Stomach (tissue), 9 donors: ENCODE results near the gene SEMA4G. TPM values are rescaled to one million over a fixed set of nuclear protein-coding genes. Genes with fewer than 3 reads are reported as not detected.

Experiments used
- DNase-seq, 2 donors: peaks; one replicate each; pipeline versions ENCODE4 v3.0.0 to v3.0.0-alpha.2; 2013 to 2019
- H3K27ac ChIP-seq, 5 donors: fragments of 200-600 bp in 4 of 5; sonication (generic) in 4 of 5; one replicate each; pipeline ENCODE4 v1.5.1; 2013 to 2019; ENCODE audit warnings: mild to moderate bottlenecking in 1 of 5, moderate library complexity in 1 of 5
- H3K27me3 ChIP-seq, 3 donors: fragments of 200-600 bp; sonication (generic); one replicate each; pipeline ENCODE4 v1.5.1; 2017 to 2019; ENCODE audit warnings: mixed run types in 1 of 3
- H3K36me3 ChIP-seq, 4 donors: fragments of 200-600 bp; sonication (generic); 1 replicate in 3 of 4; 2 replicates in 1 of 4; pipeline ENCODE4 v1.5.1; 2016 to 2019
- H3K4me1 ChIP-seq, 4 donors: fragments of 200-600 bp; sonication (generic); one replicate each; pipeline ENCODE4 v1.5.1; 2016 to 2019
- H3K4me3 ChIP-seq, 4 donors: fragments of 200-600 bp; sonication (generic) in 3 of 4; one replicate each; pipeline ENCODE4 v1.5.1; 2016 to 2019; ENCODE audit warnings: mild to moderate bottlenecking in 1 of 4
- H3K9me3 ChIP-seq, 4 donors: fragments of 200-600 bp; sonication (generic); one replicate each; pipeline ENCODE4 v1.5.1; 2016 to 2019
- EP300 ChIP-seq: sonication (generic); formaldehyde crosslinking; IDR thresholded peaks from one replicate; pipeline ENCODE4 v1.6.1; 2017; ENCODE audit warnings: antibody characterized with exemption
- POLR2A ChIP-seq, 4 donors: fragments of 450-650 bp; IDR thresholded peaks; one replicate each; pipeline ENCODE4 v1.6.1; 2016; ENCODE audit warnings: antibody characterized with exemption in 4 of 4, control low read depth in 2 of 4, mild to moderate bottlenecking in 1 of 4, moderate library complexity in 1 of 4
- POLR2AphosphoS5 ChIP-seq, 3 donors: sonication (generic); formaldehyde crosslinking; IDR thresholded peaks; one replicate each; pipeline ENCODE4 v1.6.1; 2016; ENCODE audit warnings: antibody characterized with exemption in 3 of 3
- WGBS, 5 donors: extraction: QIAGEN DNeasy Blood & Tissue Kit in 3 of 5; methylation state at CpG; one replicate each; pipeline versions ENCODE4 v1.1.5 to v1.1.7; 2013 to 2018; 5-methylcytosine and 5-hydroxymethylcytosine counted together
- intact Hi-C: fragments of 100-400 bp; cut with DNase I; formaldehyde crosslinking; loops from one replicate; pipeline ENCODE4 v1.15.1; 2023; ENCODE audit warnings: low total_unique reads
- polyA plus RNA-seq, 3 donors: library from polyadenylated mRNA; stranded (reverse); fragments of 200-250 nt; gene quantifications; one replicate each; pipeline ENCODE4 v1.2.3, GENCODE V29; 2013
- total RNA-seq, 5 donors: library from RNA; depleted of rRNA; stranded (reverse); fragments of >200 nt; gene quantifications; one replicate each; pipeline versions ENCODE4 v1.1.0 to v1.2.3, GENCODE V29; 2014 to 2016
- TF ChIP-seq, protein P1 (sequence below), 7 experiments: fragments of 450-650 bp in 4 of 7; fragments of 200-600 bp in 3 of 7; sonication (generic) in 3 of 7; IDR thresholded peaks; one replicate each; pipeline ENCODE4 v1.5.1; 2016 to 2019; ENCODE audit warnings: antibody characterized with exemption in 7 of 7, control low read depth in 2 of 7, mild to moderate bottlenecking in 1 of 7
- donor health status: healthy with polysubstance abuse.
- donor health status: Bipolar disorder and iron deficiency.
- donor health status: healthy.

SEMA4G gene
- total and polyA plus RNA-seq, 8 donors, result 5.1 to 96.3 (median 7.6) TPM

DNA sequence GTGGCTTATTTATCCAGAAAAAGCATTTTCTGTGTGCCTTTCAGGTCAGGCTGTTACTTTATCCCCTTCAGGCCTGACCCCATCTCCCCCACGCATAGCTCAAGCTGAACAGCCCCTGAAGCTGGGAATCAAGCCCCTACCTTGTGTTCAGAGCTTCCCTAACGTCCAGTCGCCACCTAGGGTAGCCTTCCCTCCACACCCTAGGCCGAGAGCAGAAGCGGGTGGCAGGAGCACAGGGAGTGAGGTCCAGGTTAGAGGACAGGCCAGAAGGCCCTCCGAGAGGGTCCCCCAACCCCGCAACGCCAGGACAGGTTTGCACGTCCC is 479 bp upstream of the SEMA4G start:
- 13 to 31% (median 18%) methylated on average over 7 to 9 of the region's 9 CpGs for WGBS, 5 donors
- Histone ChIP-seq H3K9me3 (no peaks in the 10 kb centered on the region), H3K4me1 (peaks cover 24 to 47% (median 40%) of the 10 kb centered on the region in 4 donors), H3K4me3 (peak overlapping the region; percentile 66 to 69 (median 68)), H3K27ac (peak overlapping the region; percentile 10 to 84 (median 71)), H3K36me3 (peaks cover 0 to 29% (median 18%) of the 10 kb centered on the region in 4 donors), H3K27me3 (peaks cover 0 to 8% (median 0%) of the 10 kb centered on the region in 3 donors)
- intact Hi-C loops, result no loop called here
- TF ChIP-seq POLR2A (IDR thresholded peaks at IDR 0.05), result no peak
- TF ChIP-seq POLR2AphosphoS5 (IDR thresholded peaks at IDR 0.05), result no peak
- TF ChIP-seq, protein P1, sequence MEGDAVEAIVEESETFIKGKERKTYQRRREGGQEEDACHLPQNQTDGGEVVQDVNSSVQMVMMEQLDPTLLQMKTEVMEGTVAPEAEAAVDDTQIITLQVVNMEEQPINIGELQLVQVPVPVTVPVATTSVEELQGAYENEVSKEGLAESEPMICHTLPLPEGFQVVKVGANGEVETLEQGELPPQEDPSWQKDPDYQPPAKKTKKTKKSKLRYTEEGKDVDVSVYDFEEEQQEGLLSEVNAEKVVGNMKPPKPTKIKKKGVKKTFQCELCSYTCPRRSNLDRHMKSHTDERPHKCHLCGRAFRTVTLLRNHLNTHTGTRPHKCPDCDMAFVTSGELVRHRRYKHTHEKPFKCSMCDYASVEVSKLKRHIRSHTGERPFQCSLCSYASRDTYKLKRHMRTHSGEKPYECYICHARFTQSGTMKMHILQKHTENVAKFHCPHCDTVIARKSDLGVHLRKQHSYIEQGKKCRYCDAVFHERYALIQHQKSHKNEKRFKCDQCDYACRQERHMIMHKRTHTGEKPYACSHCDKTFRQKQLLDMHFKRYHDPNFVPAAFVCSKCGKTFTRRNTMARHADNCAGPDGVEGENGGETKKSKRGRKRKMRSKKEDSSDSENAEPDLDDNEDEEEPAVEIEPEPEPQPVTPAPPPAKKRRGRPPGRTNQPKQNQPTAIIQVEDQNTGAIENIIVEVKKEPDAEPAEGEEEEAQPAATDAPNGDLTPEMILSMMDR (IDR thresholded peaks at IDR 0.05), result no peak
- no peak for TF ChIP-seq EP300
- no peak for DNase-seq

- Histone ChIP-seq H3K4me3 (peak overlapping the region; percentile 66 to 69 (median 68)), H3K27ac (peak overlapping the region; percentile 52 to 84 (median 74)), H3K9me3 (no peaks in the 10 kb centered on the region), H3K36me3 (peaks cover 0 to 17% (median 11%) of the 10 kb centered on the region in 4 donors), H3K4me1 (peaks cover 24 to 47% (median 40%) of the 10 kb centered on the region in 4 donors), H3K27me3 (peaks cover 0 to 8% (median 0%) of the 10 kb centered on the region in 3 donors)
- intact Hi-C loops, result no loop called here
- TF ChIP-seq, protein P1 (IDR thresholded peaks at IDR 0.05), result no peak
- TF ChIP-seq POLR2A (IDR thresholded peaks at IDR 0.05) (no peak), EP300 (no peak), POLR2AphosphoS5 (IDR thresholded peaks at IDR 0.05) (no peak)
- DNase-seq, result peak; percentile 51 to 81
- WGBS, 5 donors, result 23 to 43% (median 31%) methylated on average over 13 of the region's 13 CpGs
These were observed 991 bp downstream of the SEMA4G start for GRCh38 chr10:100970076-100970913.

DNA sequence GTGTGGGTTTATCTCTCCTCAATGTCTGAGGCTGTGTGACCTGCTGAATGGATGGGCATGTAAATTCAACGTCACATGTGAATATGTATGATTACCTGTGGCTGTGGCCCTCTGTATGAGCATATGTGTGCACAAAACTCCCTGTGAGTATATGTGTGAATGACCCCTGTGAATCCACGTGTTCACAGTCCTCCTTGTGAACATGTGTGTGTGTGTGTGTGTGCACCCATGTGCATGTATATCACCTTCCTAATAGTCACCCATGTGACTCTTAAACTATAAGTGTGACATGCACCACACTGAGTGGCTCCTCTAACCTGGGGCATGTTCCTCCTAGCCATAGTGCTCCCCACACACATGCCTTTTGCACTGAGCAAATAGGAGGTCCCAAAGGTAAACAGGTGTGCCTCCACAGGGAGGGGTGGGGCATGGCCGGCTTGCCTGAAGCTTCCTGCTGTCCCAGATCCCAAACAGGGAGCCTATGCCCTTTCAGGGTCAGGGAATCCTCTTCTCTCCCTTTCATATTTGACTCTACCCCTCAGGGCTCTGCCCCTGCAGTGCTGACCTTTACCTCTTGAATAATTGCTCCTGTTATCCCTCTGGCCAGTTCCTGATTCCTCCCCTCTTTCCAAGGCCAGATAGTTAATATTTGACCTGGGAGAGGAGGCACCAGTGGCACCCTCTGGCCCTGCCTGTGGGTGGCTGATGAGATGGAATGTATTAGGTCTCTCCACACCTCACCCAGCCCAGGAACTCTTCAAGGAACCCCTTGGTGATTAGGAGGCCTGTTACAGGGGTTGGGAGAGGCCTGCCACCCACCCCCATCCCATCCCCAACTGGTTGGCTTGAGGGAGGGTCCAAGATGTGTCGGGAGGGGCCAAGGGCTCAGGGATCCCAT is 1.9 kb downstream of the SEMA4G start:
- WGBS, 5 donors, result 41 to 62% (median 50%) methylated on average over 4 of the region's 4 CpGs
- H3K4me3 ChIP-seq, result peak overlapping the region in 1 of 4 donors; percentile 66
- no peaks in the 10 kb centered on the region for H3K9me3 ChIP-seq
- DNase-seq, result peak; percentile 51 to 75
- intact Hi-C loops, result no loop called here
- H3K27me3 ChIP-seq, result peaks cover 0 to 8% (median 0%) of the 10 kb centered on the region in 3 donors
- H3K4me1 ChIP-seq, result peaks cover 24 to 47% (median 40%) of the 10 kb centered on the region in 4 donors
- H3K27ac ChIP-seq, result peak overlapping the region in 4 of 5 donors; percentile 44 to 84 (median 54)
- H3K36me3 ChIP-seq, result peaks cover 0 to 10% (median 4%) of the 10 kb centered on the region in 4 donors
- TF ChIP-seq POLR2A (IDR thresholded peaks at IDR 0.05) (no peak), EP300 (no peak), POLR2AphosphoS5 (IDR thresholded peaks at IDR 0.05) (no peak)
- TF ChIP-seq, protein P1 (IDR thresholded peaks at IDR 0.05), result no peak
